ENCODE data around the gene SLC35B2.

The SLC35B2 gene

DNA sequence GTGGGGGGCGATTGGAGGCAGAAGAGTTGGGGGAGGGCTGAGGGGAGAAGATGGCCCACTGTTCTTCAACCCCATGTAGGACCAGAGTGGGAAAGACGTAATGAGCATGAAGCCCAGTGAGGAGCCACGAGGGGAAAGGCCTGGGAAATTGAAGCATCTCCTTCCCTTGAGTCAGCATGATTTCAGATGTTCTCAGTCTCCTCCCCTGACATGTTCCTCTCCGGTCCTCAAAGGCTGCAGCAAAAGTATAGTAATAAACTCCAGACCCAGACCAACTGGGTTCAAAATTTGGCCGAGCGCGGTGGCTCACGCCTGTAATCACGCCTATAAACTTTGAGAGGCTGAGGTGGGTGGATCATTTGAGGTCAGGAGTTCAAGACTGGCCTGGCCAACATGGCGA lies 9.9 kb upstream of the SLC35B2 start:
- DNase-seq (ENCODE audit: low spot score) = no peak

DNA sequence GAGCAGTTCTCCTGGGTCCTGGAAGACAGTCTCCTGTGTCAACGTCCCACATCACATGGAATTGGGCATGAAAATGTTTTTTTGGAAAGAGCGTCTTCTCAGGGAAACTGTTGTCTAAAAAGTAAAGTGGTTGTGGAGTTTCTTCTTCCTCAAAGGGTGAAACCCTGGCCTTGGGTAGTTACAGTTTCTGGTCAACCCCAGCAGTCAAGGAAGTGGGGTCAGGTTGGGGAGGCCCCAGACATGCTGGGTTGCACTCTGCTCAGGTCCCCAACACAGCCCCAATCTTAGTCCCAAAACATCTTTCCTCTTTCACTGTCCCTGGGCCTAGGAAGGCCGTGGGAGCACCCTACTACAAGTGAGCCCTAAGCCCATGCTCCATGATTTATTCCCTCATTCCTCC lies 9.0 kb upstream of the SLC35B2 start:
- DNase-seq (ENCODE audit: low spot score) = no peak

DNA sequence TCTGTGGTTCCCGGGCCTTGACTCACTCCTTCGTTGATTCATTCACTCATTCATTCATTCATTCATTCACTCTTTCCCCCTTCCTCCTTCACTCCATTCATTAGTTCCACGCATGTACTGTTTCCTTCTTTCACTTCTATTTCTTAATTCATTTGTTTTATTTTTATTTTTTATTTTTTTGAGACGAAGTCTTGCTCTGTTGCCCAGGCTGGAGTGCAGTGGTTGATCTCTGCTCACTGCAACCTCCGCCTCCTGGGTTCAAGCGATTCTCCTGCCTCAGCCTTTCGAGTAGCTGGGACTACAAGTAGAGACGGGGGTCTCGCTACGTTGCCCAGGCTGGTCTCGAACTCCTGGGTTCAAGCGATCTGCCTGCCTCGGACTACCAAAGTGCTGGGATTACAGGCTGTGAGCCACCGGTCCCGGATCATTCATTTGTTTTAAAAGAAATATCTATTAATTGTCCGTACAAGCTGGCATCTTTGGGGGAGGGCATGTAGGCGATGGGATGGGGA lies 8.4 kb upstream of the SLC35B2 start:
- DNase-seq (ENCODE audit: low spot score) = no peak

DNA sequence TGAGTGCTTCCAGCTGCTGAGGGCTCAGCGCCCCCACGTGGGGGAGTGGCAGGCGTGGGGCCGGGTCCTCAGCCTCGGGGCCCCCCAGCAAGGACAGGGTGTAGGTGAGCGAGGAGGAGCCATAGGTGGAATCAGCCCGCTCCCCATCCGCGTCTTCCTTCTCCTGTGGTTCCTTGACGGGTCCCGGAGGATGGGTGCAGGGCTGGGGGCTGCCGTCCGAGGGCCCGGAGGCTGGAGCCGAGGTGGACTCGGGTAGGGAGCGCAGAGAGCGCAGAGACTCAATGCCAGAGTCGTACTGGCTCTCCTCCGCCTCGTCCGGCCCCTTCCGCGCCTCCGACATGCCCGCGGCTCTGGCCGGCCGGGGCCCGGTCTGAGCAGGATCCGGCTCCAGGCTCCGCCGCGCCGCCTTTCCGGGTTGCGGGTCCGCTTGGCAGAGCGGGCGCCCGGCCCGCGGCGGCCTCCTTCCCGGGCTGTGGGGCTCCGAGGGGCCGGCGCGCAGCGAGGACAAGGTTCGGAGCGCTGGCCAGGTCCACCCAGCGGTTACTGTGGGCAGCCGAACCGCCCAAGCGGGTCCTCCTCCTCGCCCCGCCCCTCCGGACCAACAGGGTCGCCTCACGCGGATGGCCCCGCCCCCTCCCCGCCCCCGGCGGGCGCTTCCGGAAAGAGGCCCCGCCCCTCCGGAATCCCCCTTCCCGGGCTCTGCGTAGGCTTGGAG lies 7.8 kb upstream of the SLC35B2 start, which contains the start of gene NFKBIE:
Gene NFKBIE, minus strand, starts transcription at position 545 of the 715 bp plus-strand sequence. Its CDS starts 205 bp downstream, at position 340.
- DNase-seq (ENCODE audit: low spot score) = peak; percentile 98

DNA sequence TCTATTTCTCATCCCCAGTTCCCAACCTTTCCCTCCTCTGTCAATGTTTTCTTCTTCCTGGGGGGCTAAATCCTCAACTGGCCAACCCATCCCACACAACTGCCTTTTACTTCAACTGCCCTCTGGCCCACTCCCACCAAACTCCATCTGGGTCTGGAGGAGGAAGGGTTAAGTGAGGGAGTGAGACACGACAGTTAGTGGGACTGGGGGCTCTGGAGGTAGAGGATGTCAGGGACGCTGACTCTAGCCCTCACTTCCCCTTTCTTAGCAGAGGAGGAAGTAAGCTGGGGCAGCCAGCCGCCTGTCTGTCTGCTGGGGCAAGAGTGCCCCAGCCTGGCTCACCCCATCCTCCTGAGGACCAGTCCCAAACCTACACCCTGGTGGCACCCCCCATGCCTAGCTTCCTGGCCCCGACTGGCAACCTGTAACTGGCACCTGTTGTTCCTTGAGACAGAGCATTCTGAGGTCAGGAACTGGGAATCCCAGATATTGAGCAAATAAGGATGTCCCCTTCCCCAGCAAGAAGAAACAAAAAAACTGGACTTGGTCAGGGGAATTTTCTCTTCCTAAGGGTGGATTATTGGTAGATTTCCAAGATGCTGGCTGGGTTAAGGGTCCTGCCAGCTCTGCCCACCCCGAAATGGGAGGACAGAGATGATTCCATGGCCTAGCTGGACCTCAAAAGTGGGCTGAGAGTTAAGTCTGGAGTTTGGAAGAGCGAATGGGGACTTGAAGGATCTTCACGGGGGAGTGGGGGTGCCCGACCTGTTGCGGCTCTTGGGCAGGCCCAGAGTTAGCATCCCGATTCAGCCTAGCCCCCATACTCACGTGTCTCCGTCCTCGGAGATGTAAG lies 7.1 kb upstream of the SLC35B2 start:
- no peak for DNase-seq (ENCODE audit: low spot score)

DNA sequence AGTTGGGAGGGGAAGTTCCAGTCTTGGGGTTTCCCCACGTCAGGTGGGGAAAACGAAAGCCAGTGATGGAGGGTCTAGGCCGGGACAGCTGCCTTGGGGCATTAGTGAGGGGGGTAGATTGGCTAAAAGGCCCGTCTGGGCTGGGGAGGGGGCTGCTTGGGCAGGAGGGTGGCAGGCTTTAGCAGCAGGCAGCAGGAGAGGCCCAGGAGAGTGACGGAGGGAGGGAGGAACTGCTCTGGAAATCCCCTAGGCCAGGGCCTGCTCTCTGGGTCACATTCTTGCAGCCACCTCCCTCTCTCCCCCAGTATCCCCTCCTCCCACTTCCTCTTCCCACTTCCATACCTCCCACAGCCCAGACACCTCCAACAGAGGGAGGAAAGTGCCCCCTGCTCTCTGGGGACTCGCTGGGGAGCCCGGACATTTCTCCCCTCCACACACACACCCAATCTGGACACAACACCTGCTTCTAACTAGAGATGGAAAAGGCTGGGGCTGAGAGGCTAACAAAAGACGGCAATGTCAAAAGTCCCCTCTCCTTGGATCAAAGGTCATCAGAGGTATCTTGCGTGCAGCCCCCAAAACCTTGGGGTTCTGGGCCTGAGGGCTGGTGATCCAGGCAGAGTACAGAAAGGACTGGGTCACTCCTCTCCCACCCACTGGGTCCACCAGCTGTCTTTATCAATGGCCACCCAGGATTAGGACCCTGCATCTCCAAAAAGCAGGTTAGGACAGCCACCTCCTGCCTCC lies 6.2 kb upstream of the SLC35B2 start:
- no peak for DNase-seq (ENCODE audit: low spot score)

DNA sequence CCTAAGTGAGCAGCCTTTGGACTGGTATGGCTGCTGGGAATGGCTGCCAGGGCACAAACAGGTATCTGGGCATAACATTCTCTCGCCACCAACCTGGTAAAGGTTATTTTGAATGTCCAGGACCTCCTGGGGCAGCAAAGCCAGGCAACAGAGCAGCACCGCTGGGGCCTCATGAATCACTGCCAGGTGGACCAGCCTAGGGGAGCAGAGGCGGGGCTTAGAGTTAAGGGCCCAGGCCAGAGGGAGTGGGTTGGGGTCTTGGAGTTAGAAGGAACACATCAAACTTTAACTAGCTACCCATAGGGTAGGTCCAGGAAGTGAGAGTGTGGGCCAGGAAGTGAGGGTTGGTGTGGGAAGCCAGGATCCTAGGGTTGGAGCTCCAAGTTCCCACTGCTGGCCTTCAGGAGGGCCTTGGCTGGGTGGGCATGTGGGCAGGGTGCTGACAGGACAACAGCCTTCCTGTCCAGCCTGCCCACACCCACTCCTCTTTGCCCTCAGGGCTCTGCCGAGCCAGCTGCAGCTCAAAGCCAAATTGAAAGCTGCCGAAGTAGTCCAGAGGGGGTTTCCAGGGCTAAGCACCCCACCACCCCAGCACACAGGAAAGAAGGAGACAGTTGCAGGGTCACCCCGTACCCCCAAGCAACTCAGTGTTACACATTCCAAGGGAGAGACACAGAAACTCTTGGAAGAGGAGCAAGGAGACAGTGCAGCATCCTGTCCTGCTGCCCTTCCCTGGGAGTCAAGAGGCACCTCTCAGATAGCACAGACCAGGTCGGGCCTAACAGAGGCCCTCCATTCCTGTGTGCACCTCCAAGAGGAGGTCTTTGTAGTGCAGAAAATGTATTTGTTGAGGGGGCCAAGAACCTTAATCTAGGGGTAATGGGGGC lies 5.4 kb upstream of the SLC35B2 start:
- DNase-seq (ENCODE audit: low spot score) = no peak

DNA sequence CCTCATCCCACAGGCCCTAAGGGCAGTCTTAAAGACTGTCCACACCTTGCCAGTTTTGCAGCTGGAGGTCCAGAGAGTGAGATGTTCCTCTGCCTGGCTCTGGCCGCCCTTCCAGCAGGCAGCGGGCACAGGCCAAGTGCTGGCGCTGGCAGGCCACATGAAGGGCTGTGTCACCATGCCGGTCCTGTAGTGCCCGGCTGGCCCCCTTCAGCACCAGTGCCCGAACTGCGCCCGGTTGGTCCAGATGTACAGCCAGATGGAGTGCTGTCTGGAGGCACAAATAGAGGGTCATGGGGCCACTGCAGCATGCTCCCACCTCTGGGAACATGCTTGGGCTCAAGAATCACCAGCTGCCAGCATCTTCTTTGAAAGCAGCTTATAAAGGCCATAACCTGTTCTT lies 4.3 kb upstream of the SLC35B2 start:
- DNase-seq (ENCODE audit: low spot score) = no peak

DNA sequence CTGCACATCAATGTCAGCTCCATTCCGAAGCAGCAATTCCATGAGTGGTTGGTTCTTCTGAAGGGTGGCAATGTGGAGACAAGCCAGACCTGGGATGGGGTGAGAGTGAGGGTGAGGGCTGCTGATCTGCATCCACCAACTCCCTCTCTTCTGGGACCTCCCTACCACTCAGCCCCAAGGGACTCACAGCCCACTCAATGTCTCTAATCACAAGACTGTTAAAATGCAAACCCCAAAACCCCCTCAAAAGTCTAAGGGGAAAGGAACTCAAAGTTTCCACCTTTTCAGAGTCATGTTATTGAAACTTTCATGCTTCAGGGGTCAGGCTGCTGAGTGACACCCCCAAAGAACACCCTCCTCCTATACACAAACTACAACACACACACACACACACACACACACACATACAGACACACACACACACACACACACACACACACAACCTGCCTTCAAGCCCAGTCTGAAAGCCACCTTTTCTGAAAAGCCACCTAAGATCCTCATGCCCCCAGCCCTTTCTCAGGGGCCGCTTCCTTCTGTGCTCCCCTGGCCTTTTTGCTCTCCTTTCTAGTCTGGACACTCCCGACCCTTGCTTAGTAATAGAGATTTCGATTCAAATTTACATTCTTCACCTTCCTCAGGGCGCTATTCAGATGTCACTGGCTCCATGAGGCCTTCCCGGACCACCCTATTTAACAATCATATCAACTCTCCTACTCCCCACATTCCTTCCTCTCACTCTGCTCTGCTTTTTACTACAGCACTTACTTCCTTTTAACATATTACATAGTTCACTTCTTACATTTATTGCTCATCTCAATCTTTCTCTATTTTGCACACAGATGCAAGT lies 3.3 kb upstream of the SLC35B2 start:
- no peak for DNase-seq (ENCODE audit: low spot score)

DNA sequence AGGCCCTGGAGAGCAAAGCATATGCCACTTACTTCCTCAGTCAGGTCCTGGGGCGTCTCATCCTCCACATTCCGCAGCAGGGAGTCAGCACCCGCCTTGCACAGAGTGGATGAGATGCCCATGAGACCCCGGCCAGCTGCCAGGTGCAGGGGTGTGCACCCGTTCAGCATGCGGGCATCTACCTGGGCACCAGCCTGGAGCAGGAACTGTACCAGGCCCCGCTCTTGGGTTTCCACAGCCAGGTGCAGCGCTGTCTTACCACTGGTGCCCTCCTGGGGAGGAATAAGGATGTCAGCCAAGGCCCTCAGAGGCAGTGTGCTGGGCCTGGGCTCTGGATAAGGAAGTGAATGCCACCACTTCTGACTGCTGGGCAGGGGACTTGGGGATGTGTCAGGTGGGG lies 2.7 kb upstream of the SLC35B2 start:
- DNase-seq (ENCODE audit: low spot score) = no peak

DNA sequence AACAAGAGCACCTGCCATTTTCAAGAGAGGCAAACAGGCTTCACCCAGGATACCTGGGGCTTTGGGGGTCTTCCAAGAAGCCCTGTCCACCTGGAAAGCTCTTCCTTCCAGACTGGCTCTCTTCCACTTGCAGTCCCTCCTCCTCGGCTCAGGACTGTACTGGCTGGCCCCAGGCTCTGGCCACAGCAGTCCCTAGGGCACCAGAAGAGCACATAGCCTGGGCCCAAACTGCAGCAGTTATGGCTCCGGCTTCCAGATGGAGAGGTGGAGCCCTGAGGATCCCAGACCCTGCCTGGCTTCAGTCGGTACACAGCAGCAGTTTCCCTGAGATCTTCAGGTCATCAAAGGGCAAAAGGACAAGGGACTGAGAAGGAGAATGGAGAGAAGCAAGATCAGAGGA lies 1.6 kb upstream of the SLC35B2 start:
- no peak for DNase-seq (ENCODE audit: low spot score)

DNA sequence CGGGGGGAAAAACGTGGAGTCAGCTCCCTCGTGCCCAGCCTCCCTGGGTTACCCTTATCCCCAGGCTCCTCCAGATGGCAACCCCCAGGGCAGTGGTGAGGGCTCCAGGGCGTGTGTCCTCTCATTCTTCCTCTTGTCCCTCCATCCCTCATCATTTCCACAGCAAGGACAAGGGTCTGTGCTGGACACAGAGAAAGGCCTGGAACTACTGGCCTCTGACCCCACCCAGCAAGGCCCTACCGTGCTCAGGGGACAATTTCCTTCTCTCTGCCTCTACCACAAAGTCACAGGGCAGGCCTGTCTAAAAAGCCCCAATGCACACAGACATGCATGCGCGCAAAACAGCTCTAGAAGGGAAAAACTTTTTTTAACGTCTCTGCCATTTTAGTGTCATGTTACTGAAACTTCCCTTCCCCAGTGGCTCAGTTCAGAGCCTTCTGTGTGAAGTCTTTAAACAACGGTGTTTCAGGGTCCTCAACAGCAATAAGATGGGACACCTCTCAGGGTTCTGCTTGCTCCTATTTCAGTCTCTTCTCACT lies 1.1 kb upstream of the SLC35B2 start:
- DNase-seq (ENCODE audit: low spot score) = no peak

DNA sequence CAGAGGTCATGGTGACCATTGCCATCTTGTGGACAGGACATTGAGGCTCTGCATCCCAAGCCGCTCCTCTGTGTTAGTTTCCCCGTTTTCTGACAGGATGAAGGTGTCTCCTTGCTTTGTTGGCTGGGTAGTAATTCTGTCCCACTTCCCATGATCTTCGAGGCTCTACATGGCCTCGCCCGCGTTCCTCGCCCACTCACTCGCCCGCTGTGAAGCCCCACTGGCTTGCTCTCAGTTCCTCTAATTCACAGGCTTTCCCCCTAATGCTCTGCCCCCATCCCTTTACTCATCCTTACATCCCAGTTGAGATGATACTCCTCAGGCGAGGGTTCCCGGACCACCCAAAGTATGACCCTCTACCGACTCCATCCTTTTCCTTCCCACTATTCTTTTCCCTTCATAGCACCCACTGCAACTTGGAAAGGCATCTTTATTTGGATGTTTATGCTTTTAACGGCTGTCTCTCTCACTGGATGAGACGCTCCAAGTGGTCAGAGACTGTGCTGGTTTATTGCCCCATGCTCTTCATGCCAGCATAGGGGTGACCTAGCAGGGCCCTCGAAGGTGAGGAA lies 511 bp upstream of the SLC35B2 start:
- DNase-seq (ENCODE audit: low spot score) = no peak

DNA sequence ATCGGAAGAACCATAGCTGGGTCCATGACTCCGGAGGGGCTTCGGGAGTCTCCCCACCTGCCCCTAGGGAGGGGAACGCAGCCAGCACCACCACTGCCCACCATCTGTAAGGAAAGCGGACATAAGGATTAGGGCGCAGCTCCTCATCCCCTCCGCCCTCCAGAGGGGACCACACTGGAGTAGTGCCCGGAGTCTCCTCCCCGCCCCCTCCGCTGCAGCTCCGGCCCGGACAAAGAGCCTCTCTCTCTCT lies 628 bp downstream of the SLC35B2 start:
- no peak for DNase-seq (ENCODE audit: low spot score)

DNA sequence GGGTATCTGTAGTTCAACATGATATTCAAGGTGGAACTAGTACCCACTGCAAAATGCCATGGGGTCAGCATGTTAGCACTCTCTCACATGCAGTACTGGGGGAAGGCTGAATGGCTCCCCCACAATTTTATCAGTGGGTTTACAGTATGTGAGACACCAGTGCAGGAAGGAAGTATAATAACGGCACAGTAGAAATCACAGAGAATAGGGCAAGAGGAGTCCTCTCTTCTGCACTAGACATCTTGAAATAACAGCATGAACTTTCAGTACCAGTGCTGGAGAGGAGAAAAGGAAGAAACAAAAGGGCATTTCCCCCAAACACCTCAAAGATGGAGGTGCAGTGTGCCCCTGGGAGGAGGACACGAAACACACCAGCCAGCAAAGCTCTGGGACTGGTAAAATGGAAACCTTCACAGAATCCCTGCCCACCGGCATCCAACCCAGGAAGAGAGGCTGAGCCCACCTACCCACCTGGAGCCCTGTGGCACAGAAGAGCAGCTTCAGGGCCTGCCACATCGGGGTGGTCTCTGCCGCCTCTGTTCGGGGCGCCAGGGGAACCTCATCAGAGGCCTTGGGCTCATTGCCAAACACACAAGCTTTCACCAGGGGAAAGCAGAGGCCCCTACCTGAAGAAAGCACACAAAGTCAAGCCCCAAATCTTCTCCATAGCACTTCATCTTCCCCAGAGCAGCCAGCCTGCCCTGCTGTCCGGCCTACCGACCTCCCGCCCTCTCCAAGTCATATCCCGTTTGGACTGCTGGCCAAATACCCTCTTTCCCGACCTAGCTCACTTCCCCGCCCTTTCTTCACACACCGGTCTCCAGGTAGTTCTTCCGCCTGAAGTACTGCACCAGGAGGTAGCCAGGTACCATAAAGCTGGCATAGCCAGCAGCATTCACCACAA lies 1.2 kb downstream of the SLC35B2 start:
- no peak for DNase-seq (ENCODE audit: low spot score)

DNA sequence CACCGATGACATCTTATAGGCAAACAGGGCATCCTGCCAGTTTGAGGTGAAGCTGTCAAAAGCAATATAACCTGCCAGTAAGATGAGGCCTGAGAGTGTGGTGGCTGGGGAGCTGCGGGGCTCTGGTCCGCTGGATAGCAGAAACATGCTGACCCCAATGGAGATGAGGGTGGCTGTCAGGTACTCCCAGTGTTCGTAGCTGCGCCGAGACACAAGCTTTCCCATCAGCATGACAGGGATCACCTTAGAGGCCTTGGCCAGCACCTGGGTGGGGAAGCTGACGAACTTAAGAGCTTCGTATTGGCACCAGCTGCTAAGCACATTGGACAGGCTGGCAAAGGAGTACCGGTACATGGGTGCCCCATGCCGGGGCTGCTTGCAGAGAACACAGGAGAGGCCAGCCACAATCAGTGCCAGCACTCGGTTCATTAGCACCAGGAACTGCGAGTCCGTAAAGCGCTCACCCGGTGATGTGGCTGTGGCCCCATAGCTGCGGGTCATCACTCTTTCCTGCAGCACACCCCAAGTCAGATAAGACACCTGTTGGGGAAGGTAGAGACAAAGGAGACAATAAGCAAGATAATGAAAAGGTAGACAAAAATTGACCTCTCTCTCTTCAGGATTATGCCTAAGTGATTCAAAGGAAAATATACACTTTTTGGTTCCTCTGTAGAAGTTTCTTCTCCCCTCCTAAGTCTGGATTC lies 2.1 kb downstream of the SLC35B2 start:
- DNase-seq (ENCODE audit: low spot score) = no peak

DNA sequence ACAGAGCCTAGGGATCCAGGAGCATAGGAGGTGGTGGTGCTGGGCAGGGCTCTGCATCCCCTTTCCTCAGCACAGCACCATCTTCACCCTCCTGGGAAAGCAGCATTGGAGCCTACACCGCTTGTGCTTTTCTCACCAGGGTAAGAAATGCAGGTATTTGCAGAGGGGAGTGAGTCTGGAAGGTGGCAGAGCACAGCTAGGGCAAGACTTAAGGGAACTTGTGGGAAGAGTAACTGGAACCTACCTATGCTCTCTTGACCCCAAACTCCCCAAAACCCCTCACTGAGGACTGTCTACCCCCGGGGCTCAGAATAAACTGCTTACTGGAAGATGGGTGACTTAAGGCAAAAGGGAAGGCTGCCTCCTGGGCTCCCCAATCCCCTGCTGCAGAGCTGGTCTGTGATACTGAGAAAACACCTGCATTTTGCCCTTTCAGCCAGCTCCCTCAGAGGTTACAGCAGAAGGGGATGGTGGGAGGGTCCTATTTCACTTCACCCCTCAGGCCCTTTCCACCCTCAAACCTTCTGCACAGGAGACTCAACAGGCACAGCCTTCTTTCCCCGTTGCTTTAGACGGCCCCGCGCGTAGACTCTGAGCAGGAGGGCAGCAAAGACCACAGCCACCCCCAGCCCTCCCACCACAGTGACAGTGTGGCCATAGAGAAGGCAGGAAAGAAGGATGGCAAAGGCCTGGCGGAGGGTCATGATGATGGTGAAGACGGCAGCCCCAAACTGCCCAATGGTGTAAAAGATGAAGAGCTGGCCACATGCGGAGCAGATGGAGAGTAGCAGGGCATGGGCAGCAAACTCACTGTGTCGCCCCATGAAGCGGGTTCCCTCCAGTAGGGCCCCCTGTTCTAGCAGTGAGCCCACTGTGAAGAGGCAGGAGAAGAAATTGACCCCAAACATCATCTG lies 2.9 kb downstream of the SLC35B2 start:
- no peak for DNase-seq (ENCODE audit: low spot score)

All from COLO829 (cell line).